ENCODE measurements around the gene LRRIQ4.

The LRRIQ4 gene

DNA sequence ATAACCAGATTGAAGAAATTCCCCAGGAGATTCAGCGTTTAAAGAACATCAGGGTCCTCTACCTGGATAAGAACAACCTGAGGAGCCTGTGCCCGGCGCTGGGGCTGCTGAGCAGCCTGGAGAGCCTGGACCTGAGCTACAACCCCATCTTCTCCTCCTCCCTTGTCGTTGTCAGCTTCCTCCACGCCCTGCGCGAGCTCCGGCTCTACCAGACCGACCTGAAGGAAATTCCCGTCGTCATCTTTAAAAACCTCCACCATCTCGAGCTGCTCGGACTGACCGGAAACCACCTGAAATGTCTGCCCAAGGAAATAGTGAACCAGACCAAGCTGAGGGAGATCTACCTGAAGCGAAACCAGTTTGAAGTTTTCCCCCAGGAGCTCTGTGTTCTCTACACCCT, 9.4 kb downstream of the LRRIQ4 start:
- ChIA-PET POLR2A (no interaction called here), CTCF (no interaction called here)
- no peaks in the 10 kb centered on the region for H3K9me3 ChIP-seq (ENCODE audit: control insufficient read depth, insufficient read depth, low read depth, low read length)
- no peak overlapping the region for H3K27ac ChIP-seq (ENCODE audit: extremely low read depth, low read depth, low read length)
- no peaks in the 10 kb centered on the region for H3K36me3 ChIP-seq (ENCODE audit: control insufficient read depth in 2 of 2, insufficient read depth in 1 of 2, low read length in 2 of 2)
- no peak overlapping the region for H3K4me3 ChIP-seq (ENCODE audit: low read depth, low read length)
- TF ChIP-seq ZNF133 (tag by site-specific recombination; IDR thresholded peaks at IDR 0.05) (no peak), ZNF146 (tag by site-specific recombination; IDR thresholded peaks at IDR 0.05) (no peak), KLF16 (tag by site-specific recombination; IDR thresholded peaks at IDR 0.05) (no peak), BCL11A (tag by site-specific recombination; IDR thresholded peaks at IDR 0.05; ENCODE audit: low read depth) (no peak), ZNF211 (tag by site-specific recombination; IDR thresholded peaks at IDR 0.05; ENCODE audit: low read depth) (no peak), ZFP69B (tag by site-specific recombination; IDR thresholded peaks at IDR 0.05) (no peak), ZNF660 (tag by site-specific recombination; IDR thresholded peaks at IDR 0.05) (no peak), ZSCAN16 (tag by site-specific recombination; IDR thresholded peaks at IDR 0.05) (no peak), ZNF248 (tag by site-specific recombination; IDR thresholded peaks at IDR 0.05) (no peak), ZNF830 (tag by site-specific recombination; IDR thresholded peaks at IDR 0.05; ENCODE audit: low read depth) (no peak)
- TF ChIP-seq, protein P1, sequence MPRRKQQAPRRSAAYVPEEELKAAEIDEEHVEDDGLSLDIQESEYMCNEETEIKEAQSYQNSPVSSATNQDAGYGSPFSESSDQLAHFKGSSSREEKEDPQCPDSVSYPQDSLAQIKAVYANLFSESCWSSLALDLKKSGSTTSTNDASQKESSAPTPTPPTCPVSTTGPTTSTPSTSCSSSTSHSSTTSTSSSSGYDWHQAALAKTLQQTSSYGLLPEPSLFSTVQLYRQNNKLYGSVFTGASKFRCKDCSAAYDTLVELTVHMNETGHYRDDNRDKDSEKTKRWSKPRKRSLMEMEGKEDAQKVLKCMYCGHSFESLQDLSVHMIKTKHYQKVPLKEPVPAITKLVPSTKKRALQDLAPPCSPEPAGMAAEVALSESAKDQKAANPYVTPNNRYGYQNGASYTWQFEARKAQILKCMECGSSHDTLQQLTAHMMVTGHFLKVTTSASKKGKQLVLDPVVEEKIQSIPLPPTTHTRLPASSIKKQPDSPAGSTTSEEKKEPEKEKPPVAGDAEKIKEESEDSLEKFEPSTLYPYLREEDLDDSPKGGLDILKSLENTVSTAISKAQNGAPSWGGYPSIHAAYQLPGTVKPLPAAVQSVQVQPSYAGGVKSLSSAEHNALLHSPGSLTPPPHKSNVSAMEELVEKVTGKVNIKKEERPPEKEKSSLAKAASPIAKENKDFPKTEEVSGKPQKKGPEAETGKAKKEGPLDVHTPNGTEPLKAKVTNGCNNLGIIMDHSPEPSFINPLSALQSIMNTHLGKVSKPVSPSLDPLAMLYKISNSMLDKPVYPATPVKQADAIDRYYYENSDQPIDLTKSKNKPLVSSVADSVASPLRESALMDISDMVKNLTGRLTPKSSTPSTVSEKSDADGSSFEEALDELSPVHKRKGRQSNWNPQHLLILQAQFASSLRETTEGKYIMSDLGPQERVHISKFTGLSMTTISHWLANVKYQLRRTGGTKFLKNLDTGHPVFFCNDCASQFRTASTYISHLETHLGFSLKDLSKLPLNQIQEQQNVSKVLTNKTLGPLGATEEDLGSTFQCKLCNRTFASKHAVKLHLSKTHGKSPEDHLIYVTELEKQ (tag by site-specific recombination; IDR thresholded peaks at IDR 0.05; ENCODE audit: borderline replicate concordance): no peak
- TF ChIP-seq, protein P2, sequence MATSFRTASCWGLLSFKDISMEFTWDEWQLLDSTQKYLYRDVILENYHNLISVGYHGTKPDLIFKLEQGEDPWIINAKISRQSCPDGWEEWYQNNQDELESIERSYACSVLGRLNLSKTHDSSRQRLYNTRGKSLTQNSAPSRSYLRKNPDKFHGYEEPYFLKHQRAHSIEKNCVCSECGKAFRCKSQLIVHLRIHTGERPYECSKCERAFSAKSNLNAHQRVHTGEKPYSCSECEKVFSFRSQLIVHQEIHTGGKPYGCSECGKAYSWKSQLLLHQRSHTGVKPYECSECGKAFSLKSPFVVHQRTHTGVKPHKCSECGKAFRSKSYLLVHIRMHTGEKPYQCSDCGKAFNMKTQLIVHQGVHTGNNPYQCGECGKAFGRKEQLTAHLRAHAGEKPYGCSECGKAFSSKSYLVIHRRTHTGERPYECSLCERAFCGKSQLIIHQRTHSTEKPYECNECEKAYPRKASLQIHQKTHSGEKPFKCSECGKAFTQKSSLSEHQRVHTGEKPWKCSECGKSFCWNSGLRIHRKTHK (tag by site-specific recombination; IDR thresholded peaks at IDR 0.05): no peak
- TF ChIP-seq, protein P3, sequence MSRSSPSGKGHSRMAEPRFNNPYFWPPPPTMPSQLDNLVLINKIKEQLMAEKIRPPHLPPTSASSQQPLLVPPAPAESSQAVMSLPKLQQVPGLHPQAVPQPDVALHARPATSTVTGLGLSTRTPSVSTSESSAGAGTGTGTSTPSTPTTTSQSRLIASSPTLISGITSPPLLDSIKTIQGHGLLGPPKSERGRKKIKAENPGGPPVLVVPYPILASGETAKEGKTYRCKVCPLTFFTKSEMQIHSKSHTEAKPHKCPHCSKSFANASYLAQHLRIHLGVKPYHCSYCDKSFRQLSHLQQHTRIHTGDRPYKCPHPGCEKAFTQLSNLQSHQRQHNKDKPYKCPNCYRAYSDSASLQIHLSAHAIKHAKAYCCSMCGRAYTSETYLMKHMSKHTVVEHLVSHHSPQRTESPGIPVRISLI (tag by site-specific recombination; IDR thresholded peaks at IDR 0.05): no peak
- TF ChIP-seq, protein P4, sequence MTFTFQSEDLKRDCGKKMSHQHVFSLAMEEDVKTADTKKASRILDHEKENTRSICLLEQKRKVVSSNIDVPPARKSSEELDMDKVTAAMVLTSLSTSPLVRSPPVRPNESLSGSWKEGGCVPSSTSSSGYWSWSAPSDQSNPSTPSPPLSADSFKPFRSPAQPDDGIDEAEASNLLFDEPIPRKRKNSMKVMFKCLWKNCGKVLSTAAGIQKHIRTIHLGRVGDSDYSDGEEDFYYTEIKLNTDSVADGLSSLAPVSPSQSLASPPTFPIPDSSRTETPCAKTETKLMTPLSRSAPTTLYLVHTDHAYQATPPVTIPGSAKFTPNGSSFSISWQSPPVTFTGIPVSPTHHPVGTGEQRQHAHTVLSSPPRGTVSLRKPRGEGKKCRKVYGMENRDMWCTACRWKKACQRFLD (tag by site-specific recombination; IDR thresholded peaks at IDR 0.05): no peak
- no peaks in the 10 kb centered on the region for H3K4me1 ChIP-seq (ENCODE audit: control insufficient read depth, insufficient read depth, low read length)

DNA sequence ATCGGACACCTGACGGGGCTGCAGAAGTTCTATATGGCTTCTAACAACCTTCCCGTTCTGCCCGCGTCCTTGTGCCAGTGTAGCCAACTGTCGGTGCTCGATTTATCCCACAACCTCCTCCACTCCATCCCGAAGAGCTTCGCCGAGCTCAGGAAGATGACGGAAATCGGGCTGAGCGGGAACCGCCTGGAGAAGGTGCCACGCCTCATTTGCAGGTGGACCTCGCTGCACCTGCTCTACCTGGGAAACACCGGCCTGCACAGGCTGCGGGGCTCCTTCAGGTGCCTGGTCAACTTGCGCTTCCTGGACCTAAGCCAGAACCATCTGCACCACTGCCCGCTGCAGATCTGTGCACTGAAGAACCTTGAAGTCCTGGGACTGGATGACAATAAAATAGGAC, 9.9 kb downstream of the LRRIQ4 start:
- Histone ChIP-seq H3K36me3 (ENCODE audit: control insufficient read depth in 2 of 2, insufficient read depth in 1 of 2, low read length in 2 of 2) (no peaks in the 10 kb centered on the region), H3K9me3 (ENCODE audit: control insufficient read depth, insufficient read depth, low read depth, low read length) (no peaks in the 10 kb centered on the region), H3K27ac (ENCODE audit: extremely low read depth, low read depth, low read length) (no peak overlapping the region), H3K4me3 (ENCODE audit: low read depth, low read length) (no peak overlapping the region), H3K4me1 (ENCODE audit: control insufficient read depth, insufficient read depth, low read length) (no peaks in the 10 kb centered on the region)
- POLR2A ChIA-PET: no interaction called here
- CTCF ChIA-PET: no interaction called here
- TF ChIP-seq MYNN (tag by site-specific recombination; IDR thresholded peaks at IDR 0.05; ENCODE audit: borderline replicate concordance): no peak
- no peak for TF ChIP-seq EGR2 (tag by site-specific recombination; IDR thresholded peaks at IDR 0.05; ENCODE audit: low read depth)
- TF ChIP-seq ZNF768 (tag by site-specific recombination; IDR thresholded peaks at IDR 0.05): no peak
- TF ChIP-seq, protein P5, sequence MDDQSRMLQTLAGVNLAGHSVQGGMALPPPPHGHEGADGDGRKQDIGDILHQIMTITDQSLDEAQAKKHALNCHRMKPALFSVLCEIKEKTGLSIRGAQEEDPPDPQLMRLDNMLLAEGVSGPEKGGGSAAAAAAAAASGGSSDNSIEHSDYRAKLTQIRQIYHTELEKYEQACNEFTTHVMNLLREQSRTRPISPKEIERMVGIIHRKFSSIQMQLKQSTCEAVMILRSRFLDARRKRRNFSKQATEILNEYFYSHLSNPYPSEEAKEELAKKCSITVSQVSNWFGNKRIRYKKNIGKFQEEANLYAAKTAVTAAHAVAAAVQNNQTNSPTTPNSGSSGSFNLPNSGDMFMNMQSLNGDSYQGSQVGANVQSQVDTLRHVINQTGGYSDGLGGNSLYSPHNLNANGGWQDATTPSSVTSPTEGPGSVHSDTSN (CRISPR knock-in tag; IDR thresholded peaks at IDR 0.05): no peak
- TF ChIP-seq ZNF596 (tag by site-specific recombination; IDR thresholded peaks at IDR 0.05): no peak
- no peak for TF ChIP-seq SCRT1 (tag by site-specific recombination; IDR thresholded peaks at IDR 0.05; ENCODE audit: borderline replicate concordance)
- TF ChIP-seq, protein P6, sequence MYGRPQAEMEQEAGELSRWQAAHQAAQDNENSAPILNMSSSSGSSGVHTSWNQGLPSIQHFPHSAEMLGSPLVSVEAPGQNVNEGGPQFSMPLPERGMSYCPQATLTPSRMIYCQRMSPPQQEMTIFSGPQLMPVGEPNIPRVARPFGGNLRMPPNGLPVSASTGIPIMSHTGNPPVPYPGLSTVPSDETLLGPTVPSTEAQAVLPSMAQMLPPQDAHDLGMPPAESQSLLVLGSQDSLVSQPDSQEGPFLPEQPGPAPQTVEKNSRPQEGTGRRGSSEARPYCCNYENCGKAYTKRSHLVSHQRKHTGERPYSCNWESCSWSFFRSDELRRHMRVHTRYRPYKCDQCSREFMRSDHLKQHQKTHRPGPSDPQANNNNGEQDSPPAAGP (tag by site-specific recombination; IDR thresholded peaks at IDR 0.05): no peak
- no peak for TF ChIP-seq ZNF707 (tag by site-specific recombination; IDR thresholded peaks at IDR 0.05)
- no peak for TF ChIP-seq ZNF585B (tag by site-specific recombination; IDR thresholded peaks at IDR 0.05)
- TF ChIP-seq, protein P1 (tag by site-specific recombination; IDR thresholded peaks at IDR 0.05; ENCODE audit: borderline replicate concordance): no peak

All from HEK293 (cell line).